Activated CD4-positive, alpha-beta memory T cell treated with anti-CD3 and anti-CD28 coated beads, Interleukin-2, amount 10 ng/mL, durations not matched to agents 7 days and 5 days (primary cell): Measurements from ENCODE around the gene SP140. TPM values are rescaled to one million over a fixed set of nuclear protein-coding genes. Genes with fewer than 3 reads are reported as not detected.
"Not testable (repeated sequence)": the region's sequence is repeated elsewhere in the genome, so short reads cannot be mapped to it uniquely, and the experiment has no call there.

Experiments used
- CTCF ChIA-PET: fragments of 350-600 bp; sonication (Branson Sonifier 250); formaldehyde crosslinking; loops from one replicate; lab custom pipeline; 2021; ENCODE audit warnings: antibody characterized with exemption, inconsistent platforms; lab: Charles Lee
- POLR2A ChIA-PET: fragments of 350-600 bp; sonication (Branson Sonifier 250); formaldehyde crosslinking; loops from one replicate; lab custom pipeline; 2021; ENCODE audit warnings: antibody characterized with exemption; lab: Charles Lee
- DNase-seq: peaks from one replicate; pipeline ENCODE4 v3.0.0-alpha.2; 2020
- H3K27ac Mint-ChIP-seq: one replicate; pipeline ENCODE4 v1.8.0; 2021; ENCODE audit warnings: mild to moderate bottlenecking, mixed read lengths
- H3K27me3 Mint-ChIP-seq: one replicate; pipeline ENCODE4 v1.8.0; 2021; ENCODE audit warnings: mixed read lengths
- H3K36me3 Mint-ChIP-seq: one replicate; pipeline ENCODE4 v1.8.0; 2021; ENCODE audit warnings: low read depth, mixed read lengths
- H3K4me1 Mint-ChIP-seq: one replicate; pipeline ENCODE4 v1.8.0; 2021; ENCODE audit warnings: mixed read lengths
- H3K4me3 Mint-ChIP-seq: one replicate; pipeline ENCODE4 v1.8.0; 2021; ENCODE audit warnings: mild to moderate bottlenecking, mixed read lengths
- H3K9me3 Mint-ChIP-seq: one replicate; pipeline ENCODE4 v1.8.0; 2021; ENCODE audit warnings: mixed read lengths
- total RNA-seq, 2 experiments: library from RNA; stranded (reverse); gene quantifications; one replicate each; pipeline ENCODE4 v1.2.3, GENCODE V29; 2021

The SP140 gene
- total RNA-seq, 2 experiments from 2014 or later, result 132 to 137 TPM

GRCh38 chr2:230341936-230342528, 116.5 kb downstream of the SP140 start:
- H3K4me3 Mint-ChIP-seq, DNase-seq, H3K27me3 Mint-ChIP-seq, H3K27ac Mint-ChIP-seq, CTCF ChIA-PET: not testable (repeated sequence)
- Mint-ChIP-seq H3K4me1 (peaks cover 53% of the 10 kb centered on the region), H3K9me3 (peaks cover 35% of the 10 kb centered on the region), H3K36me3 (peaks cover 61% of the 10 kb centered on the region)
- POLR2A ChIA-PET, result interaction anchor here (1.2 kb wide), 1 partner anchor 15 kb away, joined by 4 read pairs; the partner anchor contains the start of gene SP140L

DNA sequence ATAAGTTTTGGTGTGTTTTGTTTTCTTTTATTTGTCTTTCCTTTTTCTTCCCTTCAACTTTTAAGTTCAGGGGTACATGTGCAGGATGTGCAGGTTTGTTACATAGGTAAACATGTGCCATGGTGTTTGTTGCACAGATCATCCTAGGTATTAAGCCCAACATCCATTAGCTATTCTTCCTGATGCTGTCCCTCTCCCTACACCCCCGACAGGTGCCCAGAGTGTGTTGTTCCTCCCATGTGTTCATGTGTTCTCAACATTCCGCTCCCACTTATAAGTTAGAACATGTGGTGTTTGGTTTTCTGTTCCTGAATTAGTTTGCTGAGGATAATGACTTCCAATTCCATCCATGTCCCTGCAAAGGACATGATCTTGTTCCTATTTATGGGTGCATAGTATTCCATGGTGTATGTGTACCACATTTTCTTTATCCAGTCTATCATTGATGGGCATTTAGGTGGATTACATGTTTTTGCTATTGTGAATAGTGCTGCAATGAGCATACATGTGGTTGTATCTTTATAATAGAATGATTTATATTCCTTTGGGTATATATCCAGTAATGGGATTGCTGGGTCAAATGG, 117.6 kb downstream of the SP140 start:
- H3K4me3 Mint-ChIP-seq, H3K27me3 Mint-ChIP-seq, DNase-seq, H3K27ac Mint-ChIP-seq, CTCF ChIA-PET: not testable (repeated sequence)
- Mint-ChIP-seq H3K4me1 (peaks cover 60% of the 10 kb centered on the region), H3K36me3 (peaks cover 65% of the 10 kb centered on the region), H3K9me3 (peaks cover 37% of the 10 kb centered on the region)
- POLR2A ChIA-PET, result interaction anchor here (0.9 to 1.2 kb wide), 2 partner anchors 11 to 16 kb away, joined by 4 read pairs; partner anchors contain the start of gene SP140L

GRCh38 chr2:230343747-230344146, 118.2 kb downstream of the SP140 start:
- DNase-seq, result no peak
- H3K27ac Mint-ChIP-seq, result peak overlapping the region; percentile 60
- H3K36me3 Mint-ChIP-seq, result peaks cover 69% of the 10 kb centered on the region
- H3K27me3 Mint-ChIP-seq, result no peaks in the 10 kb centered on the region
- no peak overlapping the region for H3K4me3 Mint-ChIP-seq
- POLR2A ChIA-PET, result no interaction called here
- peaks cover 37% of the 10 kb centered on the region for H3K9me3 Mint-ChIP-seq
- CTCF ChIA-PET, result no interaction called here
- H3K4me1 Mint-ChIP-seq, result peaks cover 66% of the 10 kb centered on the region

DNA sequence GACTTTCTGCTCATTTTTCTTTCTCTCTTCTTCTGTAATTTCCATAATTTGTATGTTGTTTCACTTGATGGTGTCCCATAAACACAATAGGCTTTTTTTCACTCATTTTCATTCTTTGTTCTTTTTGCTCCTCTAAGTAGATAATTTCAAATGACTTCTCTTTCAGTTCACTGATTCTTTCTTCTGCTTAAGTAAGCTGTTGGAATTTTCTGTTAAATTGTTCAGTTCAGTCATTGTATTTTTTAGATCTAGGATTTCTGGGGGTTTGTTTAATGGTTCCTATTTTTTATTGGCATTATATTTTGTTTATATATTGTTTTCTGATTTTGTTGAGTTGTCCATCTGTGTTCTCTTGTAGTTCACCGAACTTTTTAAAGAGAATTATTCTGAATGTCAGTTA, 120.9 kb downstream of the SP140 start:
- Mint-ChIP-seq H3K36me3 (peaks cover 84% of the 10 kb centered on the region), H3K4me3 (no peak overlapping the region), H3K9me3 (peaks cover 37% of the 10 kb centered on the region), H3K4me1 (peaks cover 82% of the 10 kb centered on the region), H3K27ac (peak overlapping the region; percentile 27), H3K27me3 (no peaks in the 10 kb centered on the region)
- no peak for DNase-seq
- POLR2A ChIA-PET, result interaction anchor here (0.7 to 4.5 kb wide), 5 partner anchors 10 to 121 kb away, joined by 3 to 35 read pairs (median 5); partner anchors contain the start of genes SP140 and SP140L
- CTCF ChIA-PET, result interaction anchor here (1.6 kb wide), 1 partner anchor 20 kb away, joined by 5 read pairs; the partner anchor contains the start of gene SP140L

- H3K4me1 Mint-ChIP-seq, result peaks cover 80% of the 10 kb centered on the region
- peak overlapping the region; percentile 92 for H3K27ac Mint-ChIP-seq
- no peaks in the 10 kb centered on the region for H3K27me3 Mint-ChIP-seq
- peaks cover 86% of the 10 kb centered on the region for H3K36me3 Mint-ChIP-seq
- no peak overlapping the region for H3K4me3 Mint-ChIP-seq
- peaks cover 37% of the 10 kb centered on the region for H3K9me3 Mint-ChIP-seq
- CTCF ChIA-PET, result interaction anchor here (0.6 to 1.6 kb wide), 2 partner anchors 20 to 26 kb away, joined by 3 to 5 read pairs; partner anchors contain the start of gene SP140L
- POLR2A ChIA-PET, result interaction anchor here (0.7 to 4.5 kb wide), 10 partner anchors 11 to 367 kb away, joined by 3 to 35 read pairs (median 4); partner anchors contain the start of genes SP110, SP140 and SP140L
- DNase-seq, result no peak
Measured at GRCh38 chr2:230346921-230347533, 121.5 kb downstream of the SP140 start.

- no peaks in the 10 kb centered on the region for H3K27me3 Mint-ChIP-seq
- ChIA-PET CTCF (interaction anchor here (0.6 to 1.6 kb wide), 3 partner anchors 21 to 25 kb away, joined by 3 to 5 read pairs (median 3); partner anchors contain the start of gene SP140L), POLR2A (interaction anchor here (0.8 to 4.5 kb wide), 10 partner anchors 12 to 366 kb away, joined by 3 to 35 read pairs (median 4); partner anchors contain the start of genes SP110, SP140 and SP140L)
- H3K9me3 Mint-ChIP-seq, result peaks cover 36% of the 10 kb centered on the region
- H3K4me1 Mint-ChIP-seq, result peaks cover 72% of the 10 kb centered on the region
- peak overlapping the region; percentile 92 for H3K27ac Mint-ChIP-seq
- peaks cover 82% of the 10 kb centered on the region for H3K36me3 Mint-ChIP-seq
- peak overlapping the region; percentile 63 for H3K4me3 Mint-ChIP-seq
- DNase-seq, result peak; percentile 63
Measured at GRCh38 chr2:230347659-230348305, 122.2 kb downstream of the SP140 start.

GRCh38 chr2:230348787-230349186, 123.3 kb downstream of the SP140 start:
- Mint-ChIP-seq H3K36me3 (peaks cover 73% of the 10 kb centered on the region), H3K4me3 (peak overlapping the region; percentile 63), H3K27me3 (no peaks in the 10 kb centered on the region), H3K9me3 (peaks cover 30% of the 10 kb centered on the region), H3K4me1 (peaks cover 62% of the 10 kb centered on the region), H3K27ac (peak overlapping the region; percentile 92)
- ChIA-PET CTCF (interaction anchor here (0.5 to 1.5 kb wide), 2 partner anchors 13 to 26 kb away, joined by 3 read pairs; no protein-coding TSS in a partner anchor), POLR2A (interaction anchor here (0.6 to 4.5 kb wide), 9 partner anchors 13 to 365 kb away, joined by 3 to 35 read pairs (median 4); partner anchors contain the start of genes SP110, SP140 and SP140L)
- no peak for DNase-seq

GRCh38 chr2:230356084-230356483, 130.5 kb downstream of the SP140 start:
- Mint-ChIP-seq H3K27me3 (no peaks in the 10 kb centered on the region), H3K27ac (no peak overlapping the region), H3K4me3 (no peak overlapping the region), H3K9me3 (peaks cover 6% of the 10 kb centered on the region), H3K36me3 (peaks cover 68% of the 10 kb centered on the region), H3K4me1 (peaks cover 15% of the 10 kb centered on the region)
- CTCF ChIA-PET, result no interaction called here
- DNase-seq, result no peak
- POLR2A ChIA-PET, result interaction anchor here (0.7 kb wide), 1 partner anchor 14 kb away, joined by 3 read pairs; no protein-coding TSS in a partner anchor

GRCh38 chr2:230358305-230358704, 132.8 kb downstream of the SP140 start:
- no peak overlapping the region for H3K27ac Mint-ChIP-seq
- no peak overlapping the region for H3K4me3 Mint-ChIP-seq
- DNase-seq, result no peak
- ChIA-PET POLR2A (no interaction called here), CTCF (no interaction called here)
- H3K27me3 Mint-ChIP-seq, result no peaks in the 10 kb centered on the region
- peaks cover 79% of the 10 kb centered on the region for H3K36me3 Mint-ChIP-seq
- H3K4me1 Mint-ChIP-seq, result peaks cover 34% of the 10 kb centered on the region
- H3K9me3 Mint-ChIP-seq, result peaks cover 4% of the 10 kb centered on the region

DNA sequence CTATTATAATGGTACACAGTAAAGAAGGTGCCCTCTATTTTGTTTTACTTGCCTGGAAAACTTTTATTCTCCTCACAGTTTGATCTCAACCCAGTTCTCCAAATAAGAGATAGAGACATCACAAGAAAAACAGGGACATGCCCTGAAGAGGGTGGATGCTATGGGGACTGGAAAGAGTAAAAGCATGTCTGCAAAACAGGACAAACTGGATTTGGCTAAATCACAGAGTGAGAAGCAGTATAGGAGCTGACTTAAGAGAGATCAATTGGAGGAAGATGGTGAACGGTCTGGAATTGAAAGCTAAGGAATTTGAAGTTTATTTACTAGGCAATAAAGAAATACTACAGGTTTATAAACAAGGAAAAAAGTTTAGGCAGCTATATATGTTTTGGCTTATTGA, 134.5 kb downstream of the SP140 start:
- Mint-ChIP-seq H3K36me3 (peaks cover 86% of the 10 kb centered on the region), H3K9me3 (peaks cover 4% of the 10 kb centered on the region), H3K4me1 (peaks cover 35% of the 10 kb centered on the region)

DNA sequence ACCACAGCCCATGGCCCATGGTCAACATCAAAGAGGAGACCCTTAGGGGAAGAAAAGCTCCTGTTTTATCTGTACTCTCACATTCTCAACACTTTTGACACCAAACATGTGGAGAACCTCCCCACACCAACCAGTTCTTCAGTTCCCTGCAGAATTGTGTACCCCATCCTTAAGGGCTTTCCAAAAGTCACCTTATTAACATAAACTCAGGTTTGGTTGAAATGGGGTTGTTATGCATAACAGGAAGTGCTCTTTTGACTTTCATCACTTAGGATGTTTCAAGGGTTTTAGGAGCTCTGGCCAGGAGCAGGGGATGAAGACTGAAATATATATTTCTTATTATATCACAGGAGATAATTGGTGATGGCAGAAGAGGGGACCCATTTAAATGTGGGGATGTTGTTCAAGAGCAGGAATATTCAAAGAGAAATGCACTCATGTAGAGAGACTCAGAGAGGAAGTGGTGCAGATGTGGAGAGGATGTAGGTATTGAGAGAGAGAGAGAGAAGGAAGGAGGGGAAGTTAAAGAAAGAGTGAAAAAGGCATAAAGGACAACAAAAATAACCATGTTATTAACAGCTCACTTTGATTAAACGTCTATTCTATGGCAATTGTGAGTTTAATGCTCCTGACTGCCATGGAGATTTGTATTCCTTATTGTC, 136.6 kb downstream of the SP140 start:
- no peaks in the 10 kb centered on the region for H3K9me3 Mint-ChIP-seq
- ChIA-PET POLR2A (interaction anchor here (1.0 to 1.3 kb wide), 3 partner anchors 14 to 137 kb away, joined by 4 to 5 read pairs (median 4); partner anchors contain the start of gene SP140), CTCF (interaction anchor here (0.7 kb wide), 1 partner anchor 14 kb away, joined by 3 read pairs; no protein-coding TSS in a partner anchor)
- H3K27me3 Mint-ChIP-seq, result no peaks in the 10 kb centered on the region
- H3K36me3 Mint-ChIP-seq, result peaks cover 89% of the 10 kb centered on the region
- DNase-seq, result no peak
- no peak overlapping the region for H3K4me3 Mint-ChIP-seq
- H3K27ac Mint-ChIP-seq, result peak overlapping the region; percentile 57
- peaks cover 32% of the 10 kb centered on the region for H3K4me1 Mint-ChIP-seq

More for the DNA sequence above, 134.5 kb downstream of the SP140 start:
- Mint-ChIP-seq H3K27me3 (no peaks in the 10 kb centered on the region), H3K4me3 (no peak overlapping the region), H3K27ac (no peak overlapping the region)
- no peak for DNase-seq
- CTCF ChIA-PET, result no interaction called here
- POLR2A ChIA-PET, result no interaction called here
